ENCODE results near the gene ACOT9. TPM values are rescaled to one million over a fixed set of nuclear protein-coding genes. Genes with fewer than 3 reads are reported as not detected.
"Not testable (repeated sequence)": the region's sequence is repeated elsewhere in the genome, so short reads cannot be mapped to it uniquely, and the experiment has no call there.

Gene ACOT9
- total RNA-seq, 1 donor from 2014 or later, result 99.1 TPM

- Mint-ChIP-seq H3K36me3 (ENCODE audit: low read depth, unreplicated experiment) (peaks cover 6% of the 10 kb centered on the region), H3K4me3 (ENCODE audit: unreplicated experiment) (no peak overlapping the region), H3K9me3 (ENCODE audit: unreplicated experiment) (no peaks in the 10 kb centered on the region), H3K4me1 (ENCODE audit: unreplicated experiment) (no peaks in the 10 kb centered on the region), H3K27ac (ENCODE audit: unreplicated experiment) (no peak overlapping the region), H3K27me3 (ENCODE audit: unreplicated experiment) (no peaks in the 10 kb centered on the region)
- TF ChIP-seq, protein P1, sequence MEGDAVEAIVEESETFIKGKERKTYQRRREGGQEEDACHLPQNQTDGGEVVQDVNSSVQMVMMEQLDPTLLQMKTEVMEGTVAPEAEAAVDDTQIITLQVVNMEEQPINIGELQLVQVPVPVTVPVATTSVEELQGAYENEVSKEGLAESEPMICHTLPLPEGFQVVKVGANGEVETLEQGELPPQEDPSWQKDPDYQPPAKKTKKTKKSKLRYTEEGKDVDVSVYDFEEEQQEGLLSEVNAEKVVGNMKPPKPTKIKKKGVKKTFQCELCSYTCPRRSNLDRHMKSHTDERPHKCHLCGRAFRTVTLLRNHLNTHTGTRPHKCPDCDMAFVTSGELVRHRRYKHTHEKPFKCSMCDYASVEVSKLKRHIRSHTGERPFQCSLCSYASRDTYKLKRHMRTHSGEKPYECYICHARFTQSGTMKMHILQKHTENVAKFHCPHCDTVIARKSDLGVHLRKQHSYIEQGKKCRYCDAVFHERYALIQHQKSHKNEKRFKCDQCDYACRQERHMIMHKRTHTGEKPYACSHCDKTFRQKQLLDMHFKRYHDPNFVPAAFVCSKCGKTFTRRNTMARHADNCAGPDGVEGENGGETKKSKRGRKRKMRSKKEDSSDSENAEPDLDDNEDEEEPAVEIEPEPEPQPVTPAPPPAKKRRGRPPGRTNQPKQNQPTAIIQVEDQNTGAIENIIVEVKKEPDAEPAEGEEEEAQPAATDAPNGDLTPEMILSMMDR (IDR thresholded peaks at IDR 0.05; ENCODE audit: unreplicated experiment), result no peak
- no peak for DNase-seq (ENCODE audit: low spot score)
Measured at GRCh38 chrX:23704673-23705206, 38.3 kb downstream of the ACOT9 start.

DNA sequence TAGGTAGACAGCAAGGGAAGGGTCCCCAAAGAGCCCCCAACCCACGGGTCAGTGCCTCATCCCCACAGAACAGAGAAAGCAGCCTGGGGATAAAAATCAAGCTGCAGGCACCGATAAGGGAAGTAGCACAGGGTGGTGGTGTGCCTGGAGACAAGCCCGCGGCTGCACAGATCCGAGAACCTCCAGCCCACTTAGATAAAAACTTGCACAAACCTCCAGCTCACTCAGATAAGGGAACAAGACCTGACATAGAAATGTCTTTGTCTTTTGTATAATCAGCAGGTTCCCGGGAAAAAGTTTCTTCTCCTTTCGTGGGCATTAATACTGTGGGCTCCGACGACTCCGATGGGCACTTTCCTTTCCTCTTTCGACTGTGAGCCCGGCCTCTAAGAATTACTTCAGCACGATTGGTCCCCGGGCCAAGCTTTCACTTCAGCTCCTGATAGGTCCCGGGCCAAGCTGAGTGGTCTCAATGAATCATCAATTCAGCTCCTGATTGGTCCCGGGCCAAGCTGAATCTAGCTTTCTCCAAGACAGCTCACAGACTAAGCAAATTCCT lies 43.4 kb downstream of the ACOT9 start:
- Mint-ChIP-seq H3K4me1 (ENCODE audit: unreplicated experiment) (no peaks in the 10 kb centered on the region), H3K36me3 (ENCODE audit: low read depth, unreplicated experiment) (peaks cover 3% of the 10 kb centered on the region), H3K27me3 (ENCODE audit: unreplicated experiment) (no peaks in the 10 kb centered on the region), H3K9me3 (ENCODE audit: unreplicated experiment) (no peaks in the 10 kb centered on the region), H3K27ac (ENCODE audit: unreplicated experiment) (peak overlapping the region; percentile 30), H3K4me3 (ENCODE audit: unreplicated experiment) (no peak overlapping the region)
- TF ChIP-seq, protein P1 (IDR thresholded peaks at IDR 0.05; ENCODE audit: unreplicated experiment), result no peak
- DNase-seq (ENCODE audit: low spot score), result peak; percentile 3

- TF ChIP-seq, protein P1 (IDR thresholded peaks at IDR 0.05; ENCODE audit: unreplicated experiment), result no peak
Measured at GRCh38 chrX:23694606-23695005, 48.5 kb downstream of the ACOT9 start.

GRCh38 chrX:23692166-23692565 lies 50.9 kb downstream of the ACOT9 start:
- Mint-ChIP-seq H3K4me1 (ENCODE audit: unreplicated experiment) (no peaks in the 10 kb centered on the region), H3K27ac (ENCODE audit: unreplicated experiment) (no peak overlapping the region)

More at GRCh38 chrX:23694606-23695005, 48.5 kb downstream of the ACOT9 start:
- H3K9me3 Mint-ChIP-seq (ENCODE audit: unreplicated experiment), result no peaks in the 10 kb centered on the region
- H3K27me3 Mint-ChIP-seq (ENCODE audit: unreplicated experiment), result no peaks in the 10 kb centered on the region
- no peak overlapping the region for H3K4me3 Mint-ChIP-seq (ENCODE audit: unreplicated experiment)
- no peaks in the 10 kb centered on the region for H3K4me1 Mint-ChIP-seq (ENCODE audit: unreplicated experiment)
- H3K27ac Mint-ChIP-seq (ENCODE audit: unreplicated experiment), result no peak overlapping the region
- peak; percentile 10 for DNase-seq (ENCODE audit: low spot score)
- H3K36me3 Mint-ChIP-seq (ENCODE audit: low read depth, unreplicated experiment), result no peaks in the 10 kb centered on the region

DNA sequence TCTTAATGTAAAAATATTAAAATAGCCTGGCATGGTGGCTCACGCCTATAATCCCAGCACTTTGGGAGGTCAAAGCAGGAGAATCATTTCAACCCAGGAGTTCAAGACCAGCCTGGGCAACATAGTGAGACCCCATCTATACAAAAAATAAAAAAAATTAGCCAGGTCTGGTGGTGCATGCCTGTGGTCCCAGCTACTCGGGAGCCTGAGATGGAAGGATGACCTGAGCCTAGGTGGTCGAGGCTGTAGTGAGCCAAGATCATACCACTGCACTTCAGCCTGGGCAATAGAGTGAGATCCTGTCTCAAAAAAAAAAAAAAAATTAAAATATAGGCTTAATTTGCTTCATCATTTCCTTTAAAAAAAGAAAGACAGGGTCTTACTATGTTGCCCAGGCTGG lies 66.6 kb downstream of the ACOT9 start:
- not testable (repeated sequence) for H3K36me3 Mint-ChIP-seq (ENCODE audit: low read depth, unreplicated experiment); DNase-seq (ENCODE audit: low spot score); H3K27me3 Mint-ChIP-seq (ENCODE audit: unreplicated experiment); H3K4me3 Mint-ChIP-seq (ENCODE audit: unreplicated experiment); H3K27ac Mint-ChIP-seq (ENCODE audit: unreplicated experiment); H3K4me1 Mint-ChIP-seq (ENCODE audit: unreplicated experiment); H3K9me3 Mint-ChIP-seq (ENCODE audit: unreplicated experiment)

More at GRCh38 chrX:23692166-23692565, 50.9 kb downstream of the ACOT9 start:
- no peaks in the 10 kb centered on the region for H3K27me3 Mint-ChIP-seq (ENCODE audit: unreplicated experiment)
- no peaks in the 10 kb centered on the region for H3K9me3 Mint-ChIP-seq (ENCODE audit: unreplicated experiment)
- DNase-seq (ENCODE audit: low spot score), result no peak
- TF ChIP-seq, protein P1 (IDR thresholded peaks at IDR 0.05; ENCODE audit: unreplicated experiment), result no peak
- H3K4me3 Mint-ChIP-seq (ENCODE audit: unreplicated experiment), result no peak overlapping the region
- no peaks in the 10 kb centered on the region for H3K36me3 Mint-ChIP-seq (ENCODE audit: low read depth, unreplicated experiment)
